Suppressor macrophage (primary cell): ENCODE measurements around the gene XYLB.
"Not testable (repeated sequence)": the region's sequence is repeated elsewhere in the genome, so short reads cannot be mapped to it uniquely, and the experiment has no call there.

ENCODE experiments used
- DNase-seq, 4 experiments: peaks; one replicate each; pipeline ENCODE4 v3.0.0-alpha.2; 2020 to 2022

The XYLB gene

GRCh38 chr3:38397320-38397719 is 50.7 kb downstream of the XYLB start:
- peak; percentile 7 to 63 (median 36) for DNase-seq

GRCh38 chr3:38401246-38401962 is 54.8 kb downstream of the XYLB start:
- DNase-seq = no peak

GRCh38 chr3:38404286-38404685 is 57.7 kb downstream of the XYLB start:
- DNase-seq = peak in 1 of 4 experiments; percentile 4

GRCh38 chr3:38411591-38411990 is 65.0 kb downstream of the XYLB start:
- no peak for DNase-seq

GRCh38 chr3:38420758-38421157 is 74.2 kb downstream of the XYLB start:
- not testable (repeated sequence) for DNase-seq

GRCh38 chr3:38421679-38422336 is 75.2 kb downstream of the XYLB start:
- no peak for DNase-seq

GRCh38 chr3:38426798-38427426 is 80.3 kb downstream of the XYLB start:
- not testable (repeated sequence) for DNase-seq

- not testable (repeated sequence) for DNase-seq
Observed at GRCh38 chr3:38432871-38433658, 86.5 kb downstream of the XYLB start.

GRCh38 chr3:38433661-38434060 is 87.1 kb downstream of the XYLB start:
- not testable (repeated sequence) for DNase-seq

GRCh38 chr3:38438436-38439069 is 92.0 kb downstream of the XYLB start:
- DNase-seq = peak; percentile 63 to 90 (median 75)

- DNase-seq = not testable (repeated sequence)
Observed at GRCh38 chr3:38443205-38443604, 96.6 kb downstream of the XYLB start.

GRCh38 chr3:38446085-38446686 is 99.6 kb downstream of the XYLB start:
- DNase-seq = no peak

GRCh38 chr3:38446812-38447211 is 100.2 kb downstream of the XYLB start:
- no peak for DNase-seq

GRCh38 chr3:38450853-38451252 is 104.3 kb downstream of the XYLB start:
- no peak for DNase-seq

- peak; percentile 87 to 95 (median 90) for DNase-seq
Observed at GRCh38 chr3:38453075-38453912, 106.7 kb downstream of the XYLB start, which contains the start of gene ACVR2B. ACVR2B (plus strand) TSS chr3:38453890; CDS start chr3:38454323, 433 bp downstream.

GRCh38 chr3:38453913-38454177 is 107.3 kb downstream of the XYLB start:
- no peak for DNase-seq

- peak; percentile 17 to 71 (median 48) for DNase-seq
Observed at GRCh38 chr3:38454178-38454883, 107.7 kb downstream of the XYLB start.

GRCh38 chr3:38454884-38455638 is 108.5 kb downstream of the XYLB start:
- peak in 3 of 4 experiments; percentile 31 to 67 (median 55) for DNase-seq

GRCh38 chr3:38455639-38456430 is 109.2 kb downstream of the XYLB start:
- DNase-seq = peak in 1 of 4 experiments; percentile 17
